Non-pigmented ciliary epithelial cell (primary cell): ENCODE results near the gene PTCH1.

Experiments
- DNase-seq: peaks from one replicate; pipeline ENCODE4 v3.0.0-alpha.2; 2010; ENCODE audit warnings: low read depth

Gene PTCH1

GRCh38 chr9:95498641-95499040, 18.1 kb downstream of the PTCH1 start:
- no peak for DNase-seq

DNA sequence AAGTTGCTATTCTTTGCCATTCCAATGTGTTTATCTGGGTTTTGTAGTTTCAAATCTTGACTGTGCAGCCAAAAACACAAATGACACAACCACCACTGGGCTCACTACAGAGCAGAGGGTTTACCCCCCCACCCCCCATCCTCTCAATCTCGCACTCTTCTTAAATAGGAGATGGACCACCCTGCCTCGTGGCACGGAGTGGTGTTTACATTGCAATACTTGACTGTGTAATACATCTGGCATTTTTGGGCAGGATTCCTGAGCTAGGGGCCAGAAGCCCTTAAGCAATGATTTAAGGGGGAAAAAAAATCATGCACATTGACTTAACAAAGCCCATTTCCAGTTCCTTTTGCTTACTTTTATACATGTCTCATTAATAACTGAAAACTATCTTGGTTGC, 19.0 kb downstream of the PTCH1 start:
- DNase-seq, result no peak

DNA sequence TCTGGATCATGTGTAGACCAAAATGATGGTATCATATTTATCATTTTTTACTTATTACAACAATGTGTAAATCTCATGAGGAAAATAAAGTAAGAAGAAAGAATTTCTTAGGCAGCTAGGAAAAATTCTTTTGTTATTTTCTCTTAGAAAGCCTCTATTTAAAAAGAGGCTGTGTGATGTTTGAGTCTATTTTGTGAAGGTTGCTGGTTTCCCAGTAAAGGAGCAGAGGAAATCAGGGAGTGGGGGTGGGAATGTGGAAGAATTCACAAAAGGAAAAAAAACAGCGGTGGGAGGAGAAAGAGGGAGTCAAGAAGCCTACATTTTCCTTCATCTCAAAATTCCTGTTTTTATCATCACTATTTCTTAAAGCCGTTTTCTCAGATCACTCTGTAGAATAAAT, 20.1 kb downstream of the PTCH1 start:
- DNase-seq, result no peak

- DNase-seq, result no peak
These were observed 20.8 kb downstream of the PTCH1 start for GRCh38 chr9:95495961-95496360.

GRCh38 chr9:95495529-95495928, 21.2 kb downstream of the PTCH1 start:
- DNase-seq, result no peak

DNA sequence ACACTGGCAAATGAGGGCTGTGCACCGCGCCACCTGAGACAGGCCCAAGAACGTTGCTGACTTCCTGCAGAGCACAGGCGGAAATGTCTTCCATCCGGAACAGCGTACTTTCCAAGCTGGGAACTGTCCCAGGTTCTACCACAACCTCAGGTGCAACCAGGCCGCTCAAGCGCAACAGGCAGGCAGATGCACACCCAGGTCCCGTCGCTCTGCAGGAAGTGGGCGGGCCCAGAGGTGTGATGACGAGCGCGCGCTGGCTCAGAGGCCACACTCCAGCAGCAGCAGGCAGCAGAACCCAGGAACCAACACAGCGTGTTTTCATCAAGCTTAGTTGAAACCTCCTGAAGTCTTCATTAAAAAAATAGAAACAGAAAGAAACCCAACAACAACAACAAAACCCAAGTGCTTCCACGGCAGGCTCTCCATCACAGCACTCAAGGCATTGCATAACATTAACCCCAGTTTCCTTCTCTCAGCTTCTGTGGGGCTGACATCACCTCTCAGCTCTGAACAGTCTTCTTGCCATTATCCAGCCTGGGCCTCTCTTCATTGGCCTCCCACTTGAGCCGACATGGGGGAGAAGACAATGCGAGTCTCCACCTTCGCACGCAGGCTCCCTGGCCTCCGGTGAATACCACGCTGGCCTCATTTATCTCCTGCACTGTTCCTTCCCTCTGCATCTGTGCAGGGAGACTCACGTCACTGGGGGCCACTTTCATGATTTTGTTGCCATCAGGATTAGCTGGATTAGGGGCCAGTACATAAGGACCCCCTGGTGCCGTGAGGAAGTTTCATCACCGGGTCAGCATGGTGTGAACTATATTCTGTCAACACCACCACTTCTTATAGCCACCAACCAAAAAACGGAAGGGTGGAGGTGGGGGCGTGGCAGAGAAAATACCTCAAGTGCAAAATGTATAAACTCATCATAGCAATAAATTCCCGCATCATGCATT, 22.1 kb downstream of the PTCH1 start:
- DNase-seq, result no peak

- no peak for DNase-seq
These were observed 22.8 kb downstream of the PTCH1 start for GRCh38 chr9:95494022-95494415.

- no peak for DNase-seq
These were observed 23.4 kb downstream of the PTCH1 start for GRCh38 chr9:95493402-95493801.

DNA sequence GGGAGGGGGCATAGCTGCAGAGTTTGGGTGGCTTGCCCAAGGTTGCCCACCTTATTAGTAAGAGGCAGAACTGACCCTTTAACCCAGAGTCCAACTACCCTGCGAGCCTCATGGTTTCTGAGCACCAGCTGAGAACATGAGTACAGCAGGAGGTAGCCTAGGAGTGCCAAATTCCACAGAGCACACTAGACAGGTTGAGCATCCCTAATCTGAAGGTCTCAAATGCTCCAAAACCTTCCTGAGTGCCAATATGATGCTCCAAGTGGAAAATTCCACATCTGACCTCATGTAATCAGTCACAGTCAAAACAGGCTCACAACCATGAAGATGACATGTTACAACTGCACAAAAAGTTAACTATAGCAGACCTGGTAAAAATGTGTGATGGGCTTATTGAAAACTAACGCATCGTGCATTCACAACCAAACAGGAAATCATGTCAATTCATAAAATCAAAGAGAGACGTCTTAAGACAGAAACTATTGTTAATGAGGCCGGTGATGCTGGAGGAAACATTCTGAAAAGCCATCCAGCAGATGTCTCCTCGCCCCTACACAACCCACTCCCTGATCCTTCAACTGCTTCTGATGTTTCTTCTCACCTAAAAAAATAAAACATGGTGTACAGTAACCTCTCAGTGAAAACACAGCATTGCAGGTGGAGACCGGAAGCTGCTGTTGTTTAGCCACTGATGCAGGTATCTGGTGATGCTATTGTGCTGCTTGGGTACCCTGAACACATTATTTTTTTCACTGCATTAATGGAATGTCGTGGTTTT, 25.0 kb downstream of the PTCH1 start:
- DNase-seq, result no peak

DNA sequence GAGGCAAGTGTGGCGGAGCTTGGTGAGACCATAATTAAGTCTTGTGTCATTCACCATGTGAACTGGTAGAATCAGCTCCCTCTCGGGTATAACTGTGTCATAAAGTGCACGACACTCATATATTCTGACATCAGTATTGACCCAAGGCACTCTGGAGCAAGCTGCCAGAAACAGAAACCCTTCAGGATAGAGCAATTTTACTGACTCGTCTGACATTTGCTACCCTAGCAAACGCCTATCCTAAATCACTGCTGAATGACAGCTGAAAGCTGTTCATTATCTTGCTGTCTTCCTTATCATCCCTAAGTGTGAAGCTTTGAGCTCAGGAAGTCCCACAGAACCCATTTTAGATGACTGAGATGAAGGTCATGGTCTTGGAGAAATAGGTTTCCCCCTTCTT, 27.8 kb downstream of the PTCH1 start:
- DNase-seq, result no peak

- no peak for DNase-seq
These were observed 30.5 kb downstream of the PTCH1 start for GRCh38 chr9:95486318-95486717.

GRCh38 chr9:95484225-95484624, 32.5 kb downstream of the PTCH1 start:
- DNase-seq, result no peak

GRCh38 chr9:95483431-95483830, 33.3 kb downstream of the PTCH1 start:
- no peak for DNase-seq

DNA sequence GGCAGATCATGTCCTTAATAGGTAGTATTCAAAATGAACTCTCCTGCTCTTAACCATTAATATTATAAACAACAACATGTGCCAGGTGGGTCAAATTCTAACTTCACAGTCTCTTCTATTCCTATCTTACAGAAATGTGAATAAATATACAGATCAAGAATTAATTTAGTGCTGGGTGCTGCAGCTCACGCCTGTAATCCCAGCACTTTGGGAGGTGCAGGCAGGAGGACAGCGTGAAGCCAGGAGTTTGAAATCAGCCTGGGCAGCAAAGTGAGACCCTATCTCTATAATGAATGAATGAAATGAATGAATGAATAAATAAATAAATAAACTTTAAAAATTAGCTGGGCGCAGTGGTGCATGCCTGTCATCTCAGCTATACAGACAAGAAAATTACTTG, 34.1 kb downstream of the PTCH1 start:
- DNase-seq, result no peak

- DNase-seq, result no peak
These were observed 35.8 kb downstream of the PTCH1 start for GRCh38 chr9:95481000-95481399.

- DNase-seq, result no peak
These were observed 36.4 kb downstream of the PTCH1 start for GRCh38 chr9:95480346-95480745.

GRCh38 chr9:95479330-95479729, 37.4 kb downstream of the PTCH1 start:
- no peak for DNase-seq

DNA sequence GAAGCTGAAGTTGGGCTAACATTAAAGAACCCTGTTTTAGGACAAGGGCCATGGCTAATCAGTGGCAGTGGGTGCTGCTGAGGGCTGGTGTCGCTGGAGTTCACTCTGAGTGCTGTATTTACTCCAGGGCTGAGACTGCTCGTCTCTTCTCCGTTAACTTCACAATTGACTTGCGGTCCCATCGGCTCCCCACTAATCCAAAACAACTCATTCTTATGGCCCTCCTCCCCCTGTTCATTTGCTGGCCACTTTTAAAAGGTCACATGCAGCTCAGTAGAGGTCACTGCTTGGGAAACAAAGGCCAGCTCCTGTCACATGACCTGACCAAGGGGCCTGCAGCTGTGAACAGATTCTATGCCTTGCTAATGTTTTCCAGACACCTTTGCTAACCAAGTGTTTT, 38.4 kb downstream of the PTCH1 start:
- no peak for DNase-seq

GRCh38 chr9:95477885-95478284, 38.9 kb downstream of the PTCH1 start:
- DNase-seq, result no peak

GRCh38 chr9:95477441-95477840, 39.3 kb downstream of the PTCH1 start:
- no peak for DNase-seq

GRCh38 chr9:95468791-95469190, 48.0 kb downstream of the PTCH1 start:
- no peak for DNase-seq

GRCh38 chr9:95465115-95465514, 51.7 kb downstream of the PTCH1 start:
- no peak for DNase-seq
